Pons (tissue), 1 donor: ENCODE data around the gene FSTL4.
"Not testable (repeated sequence)": the region's sequence is repeated elsewhere in the genome, so short reads cannot be mapped to it uniquely, and the experiment has no call there.

Experiments used
- DNase-seq: peaks from one replicate; pipeline ENCODE4 v3.0.0-alpha.2; 2016; ENCODE audit warnings: low spot score

FSTL4 gene

DNA sequence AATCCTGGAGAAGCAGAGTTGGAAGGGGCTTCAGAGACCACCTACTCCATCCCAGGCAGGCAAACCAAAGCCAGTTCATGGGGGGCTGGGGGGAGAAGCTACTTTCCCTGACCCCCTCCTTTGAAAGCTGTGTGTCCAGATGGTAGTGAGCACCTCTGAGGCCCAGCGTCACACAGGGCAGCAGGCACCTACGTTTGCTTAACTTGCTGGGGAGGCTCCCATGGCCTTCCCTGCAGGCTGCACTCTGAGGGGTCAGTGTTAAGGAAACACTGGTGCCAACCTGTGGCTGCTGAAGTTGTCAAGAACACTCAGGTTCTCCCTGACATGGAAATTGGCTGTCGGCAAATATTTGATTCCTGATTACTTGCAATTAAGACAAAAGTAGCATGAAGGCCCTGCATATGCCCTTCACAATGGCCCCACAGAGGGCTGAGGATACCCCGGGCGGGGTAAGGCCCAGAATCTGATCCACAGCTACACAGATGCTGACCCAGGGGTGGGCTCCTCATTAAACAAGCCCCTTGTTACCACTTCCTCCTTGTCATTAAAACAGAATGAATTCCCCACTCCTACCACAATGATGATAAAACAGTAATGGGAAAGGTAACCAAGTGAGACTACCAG lies 208.5 kb downstream of the FSTL4 start:
- DNase-seq: no peak

DNA sequence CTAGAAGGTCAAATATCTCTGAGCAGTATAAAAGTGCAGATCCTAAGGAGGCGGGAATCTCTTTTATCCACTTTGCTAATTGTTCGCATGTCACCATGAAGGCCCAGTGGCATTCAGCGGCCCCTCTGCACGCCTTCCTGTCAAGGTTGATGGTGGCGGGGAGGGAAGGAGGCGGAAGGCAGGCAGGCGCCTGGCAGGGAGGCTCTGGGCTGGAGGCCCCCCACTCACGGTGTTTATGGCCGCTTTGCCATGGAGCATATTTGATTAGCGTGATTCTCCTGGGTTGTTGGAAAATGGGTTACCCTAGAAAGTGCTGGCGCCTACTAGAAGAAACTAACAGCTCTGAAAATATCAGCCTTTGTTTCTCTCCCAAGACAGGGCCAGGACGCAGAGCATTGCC lies 209.6 kb downstream of the FSTL4 start:
- no peak for DNase-seq

GRCh38 chr5:133401731-133402347 lies 210.5 kb downstream of the FSTL4 start:
- no peak for DNase-seq

DNA sequence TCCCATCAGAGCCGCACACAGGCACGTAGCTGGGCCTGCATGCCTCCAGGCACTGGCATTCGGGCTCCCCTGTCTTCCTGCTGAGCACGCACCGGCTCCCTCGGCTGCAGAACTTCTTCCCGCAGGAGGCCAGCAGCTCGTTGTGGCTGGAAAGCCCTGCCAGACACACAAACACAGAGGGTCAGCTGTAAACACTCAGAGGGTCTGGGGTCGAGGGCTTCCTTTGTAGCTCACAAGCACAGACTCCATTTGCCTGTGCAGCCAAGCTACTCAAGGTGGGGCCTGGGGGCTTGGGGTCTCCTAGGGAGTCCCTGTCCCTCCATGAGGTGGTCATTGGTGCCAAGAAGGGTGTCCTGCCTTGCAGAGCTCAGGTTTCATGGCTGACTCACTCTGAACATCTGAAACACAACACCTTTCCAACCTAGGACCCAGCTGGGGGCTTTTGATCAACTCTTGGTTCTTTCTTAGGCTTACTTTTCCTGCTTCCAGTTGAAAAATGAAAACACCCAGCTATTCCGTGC lies 211.4 kb downstream of the FSTL4 start:
- no peak for DNase-seq

DNA sequence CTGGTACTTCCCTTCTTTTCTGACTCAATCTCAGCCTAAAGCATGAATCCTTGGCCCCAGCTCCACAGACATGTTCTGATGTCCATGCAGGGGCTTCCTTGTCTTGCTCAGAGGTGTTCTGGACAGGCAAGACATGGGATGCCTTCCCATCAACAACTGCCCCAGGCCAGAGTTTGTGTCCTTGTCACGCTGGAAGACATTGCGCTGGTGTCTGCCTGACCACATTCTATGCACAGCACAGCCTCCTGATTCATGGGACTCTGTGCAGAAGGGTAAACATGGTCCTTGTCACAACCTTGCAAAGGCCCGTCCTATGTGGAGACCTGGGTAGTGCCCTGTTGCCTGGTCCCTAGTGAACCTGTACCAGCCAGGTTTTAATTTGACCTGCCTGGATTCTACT lies 212.2 kb downstream of the FSTL4 start:
- no peak for DNase-seq

DNA sequence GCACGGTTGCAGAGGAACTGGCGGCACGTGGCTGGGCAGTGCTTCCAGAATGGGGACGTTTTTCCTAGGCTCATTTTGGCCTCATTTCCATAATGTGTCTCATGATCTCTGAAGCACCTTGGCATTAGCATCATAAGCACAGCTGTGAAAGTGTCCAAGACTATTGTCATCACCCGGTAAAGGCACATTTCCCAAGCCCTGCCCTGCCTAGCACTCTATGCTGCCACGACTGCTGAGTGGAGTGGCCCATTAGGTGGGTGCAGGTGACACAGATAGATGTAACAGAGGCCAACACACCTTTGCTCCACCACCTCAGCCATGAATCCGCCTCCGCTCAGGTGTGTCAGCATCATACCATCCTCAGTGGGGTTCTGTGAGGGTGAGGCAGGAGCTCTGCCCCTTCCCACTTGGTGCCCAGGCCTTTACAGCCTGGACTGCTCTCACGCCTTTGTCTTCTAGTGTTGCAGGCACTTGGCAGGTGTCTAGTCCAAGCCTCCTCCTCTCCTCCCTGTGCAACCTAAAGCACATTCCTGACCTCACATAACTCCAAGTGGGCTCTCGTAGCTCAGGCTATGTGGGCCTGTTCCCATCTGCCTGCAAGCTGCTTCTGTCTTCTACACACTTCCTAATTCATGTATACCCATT lies 213.0 kb downstream of the FSTL4 start:
- no peak for DNase-seq

- DNase-seq: no peak
Measured at GRCh38 chr5:133398646-133399101, 213.7 kb downstream of the FSTL4 start.

DNA sequence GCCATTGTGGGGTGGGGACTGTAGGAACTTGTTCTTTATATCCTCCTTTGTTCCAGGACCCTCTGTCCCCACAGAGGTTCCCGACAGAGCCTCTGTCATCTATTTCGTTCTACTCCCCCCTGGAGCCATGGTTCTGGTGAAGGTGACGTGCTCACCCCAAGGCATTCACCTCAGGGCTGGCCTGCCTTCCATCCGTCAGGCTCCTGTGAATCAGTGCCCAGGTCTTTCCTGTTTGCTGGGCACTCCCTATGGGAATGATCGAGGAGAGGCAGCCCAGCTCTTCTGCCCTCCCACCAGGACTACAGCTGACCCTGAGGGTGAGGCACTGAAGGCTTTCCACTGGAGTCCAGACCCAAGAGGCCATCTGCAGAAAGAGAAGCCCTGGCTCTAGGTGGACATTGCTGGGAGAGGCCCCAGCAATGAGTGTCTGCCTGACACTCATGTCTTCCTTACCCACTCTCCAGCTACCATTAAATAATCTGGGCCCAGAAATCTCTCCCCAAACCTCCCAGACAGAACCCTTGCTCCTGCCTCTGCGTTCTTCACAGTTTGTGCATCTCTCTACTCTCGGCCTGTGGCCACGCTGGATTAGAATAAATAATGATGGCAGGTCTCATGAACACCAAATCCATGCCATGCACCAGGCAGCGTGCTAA lies 214.2 kb downstream of the FSTL4 start:
- no peak for DNase-seq

DNA sequence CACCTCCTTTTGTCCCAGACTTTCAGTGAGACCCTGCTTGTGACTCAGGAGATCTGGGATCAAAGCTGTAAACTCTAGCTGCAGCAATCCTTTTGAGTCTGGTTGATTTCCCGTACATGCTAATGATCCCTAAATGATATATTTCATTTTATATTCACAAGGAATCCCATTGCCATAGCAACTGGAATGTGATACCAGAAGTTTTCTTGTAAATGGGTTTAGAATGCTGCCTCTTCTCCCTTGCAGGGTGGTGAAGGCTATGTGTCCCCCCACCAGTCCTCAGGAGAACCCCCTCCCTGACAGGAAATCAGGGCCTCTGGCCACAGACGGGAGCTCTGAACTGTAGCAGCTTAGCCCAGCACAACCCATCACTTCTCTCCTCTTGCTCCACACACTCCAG lies 215.0 kb downstream of the FSTL4 start:
- no peak for DNase-seq

GRCh38 chr5:133396814-133397213 lies 215.5 kb downstream of the FSTL4 start:
- DNase-seq: no peak

GRCh38 chr5:133396187-133396741 lies 216.1 kb downstream of the FSTL4 start:
- DNase-seq: no peak

- DNase-seq: not testable (repeated sequence)
Measured at GRCh38 chr5:133395207-133395606, 217.1 kb downstream of the FSTL4 start.

GRCh38 chr5:133394477-133394817 lies 217.9 kb downstream of the FSTL4 start:
- not testable (repeated sequence) for DNase-seq

GRCh38 chr5:133393776-133394476 lies 218.4 kb downstream of the FSTL4 start:
- no peak for DNase-seq

GRCh38 chr5:133392448-133392847 lies 219.9 kb downstream of the FSTL4 start:
- no peak for DNase-seq

DNA sequence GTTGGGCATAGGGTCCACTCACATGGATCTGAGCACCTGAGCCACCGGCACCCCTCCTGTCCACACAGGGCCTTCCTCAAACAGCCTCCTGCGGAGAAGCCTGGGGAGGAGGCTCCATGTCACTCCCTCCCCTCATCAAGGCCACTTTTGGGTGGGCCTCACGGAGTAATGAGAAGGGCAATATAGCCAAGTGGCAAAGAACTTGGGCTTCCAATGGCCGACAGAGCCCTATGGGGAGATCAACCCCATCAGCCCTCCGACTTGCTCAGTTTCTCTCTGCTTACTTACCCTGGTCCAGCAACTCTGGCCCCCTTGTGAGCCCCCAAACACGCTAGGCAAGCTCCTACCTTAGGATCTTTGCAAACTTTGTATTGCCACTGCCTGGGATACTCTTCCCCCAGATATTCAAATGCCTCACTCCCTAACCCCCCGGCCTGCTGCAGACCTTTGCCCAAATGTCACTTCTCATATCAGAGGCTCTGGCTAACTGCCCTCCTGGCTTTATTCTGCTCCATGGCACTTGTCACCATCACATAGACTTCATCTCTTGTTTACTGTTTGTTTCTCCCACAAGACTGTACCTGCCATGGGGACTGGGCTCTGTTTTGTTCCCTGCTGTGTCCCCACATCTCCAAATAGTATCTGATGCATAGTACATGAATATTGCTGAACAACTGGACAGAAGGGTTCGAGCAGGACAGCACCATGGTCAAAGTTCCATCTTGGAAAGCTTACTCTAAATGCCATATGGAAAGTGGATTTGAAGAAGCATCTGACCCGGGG lies 220.8 kb downstream of the FSTL4 start:
- DNase-seq: no peak

- DNase-seq: no peak
Measured at GRCh38 chr5:133390416-133391353, 221.7 kb downstream of the FSTL4 start.

DNA sequence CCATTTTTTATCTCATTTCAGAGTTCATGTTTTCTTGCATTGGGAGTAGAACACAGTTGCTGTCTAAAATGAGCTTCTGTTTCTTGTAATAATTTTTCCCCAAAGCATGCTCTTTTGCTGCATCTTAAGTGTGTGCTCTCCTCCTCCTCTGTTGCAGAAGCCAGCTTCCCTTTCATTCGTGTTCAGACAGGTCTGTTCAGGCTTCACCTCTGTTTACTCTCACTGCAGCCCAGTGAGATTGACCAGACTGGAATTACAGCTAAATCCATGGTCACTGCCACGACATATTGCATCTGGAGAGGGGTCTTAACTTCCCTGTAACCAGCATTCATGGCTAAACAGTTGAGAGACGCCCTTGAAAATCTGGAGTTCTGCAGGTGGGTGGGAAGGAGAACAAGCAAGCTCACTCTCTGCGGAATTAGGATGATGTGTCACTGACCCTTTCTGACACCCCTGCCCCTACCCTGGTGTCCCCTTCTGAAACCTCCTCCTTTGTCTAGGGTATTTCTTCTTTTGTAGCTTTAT lies 223.2 kb downstream of the FSTL4 start:
- DNase-seq: no peak

DNA sequence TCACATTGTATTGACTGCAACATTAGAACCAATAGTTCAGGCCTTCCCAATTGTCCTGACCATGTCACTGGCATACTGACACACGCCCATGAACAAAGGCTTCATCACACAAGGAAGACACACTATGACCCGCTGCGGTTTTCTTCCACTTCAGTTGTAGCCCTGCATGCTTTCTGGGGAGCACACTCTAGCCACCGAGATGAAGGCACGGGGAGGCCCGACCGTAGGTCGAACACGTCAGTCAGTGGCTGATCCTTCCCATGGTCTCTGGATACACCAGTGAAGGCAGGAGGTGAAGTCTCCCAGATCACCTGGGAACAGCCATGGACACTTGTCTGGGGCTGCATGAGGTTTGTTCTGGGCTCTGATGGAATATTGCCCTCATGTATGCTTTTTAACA lies 224.7 kb downstream of the FSTL4 start:
- DNase-seq: no peak

DNA sequence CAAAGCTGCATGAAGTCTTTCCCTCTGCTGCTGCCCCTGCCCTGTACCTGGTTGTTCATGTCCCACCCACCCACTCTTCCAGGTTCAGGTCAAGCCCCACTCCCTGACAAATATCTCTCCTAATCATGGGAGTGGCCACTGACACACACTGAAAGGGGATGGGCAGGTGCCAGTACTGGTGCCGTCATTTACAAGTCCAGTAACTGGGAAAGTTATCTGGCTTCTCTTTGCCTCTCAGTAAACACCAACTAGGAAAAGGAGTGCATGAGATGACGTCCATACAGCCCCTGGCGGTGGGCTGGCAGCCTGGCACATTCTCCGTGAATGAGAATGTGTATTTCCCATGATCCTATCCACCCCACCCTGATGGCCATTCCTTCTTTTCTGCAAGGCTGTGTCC lies 225.2 kb downstream of the FSTL4 start:
- no peak for DNase-seq
